OCI-LY7 (cell line): Measurements from ENCODE around the gene ADPRH.

ENCODE experiments used
- CTCF ChIP-seq: fragments of 200-600 bp; sonication (generic); conservative IDR thresholded peaks from 2 replicates; pipeline ENCODE4 v1.5.1; 2014; ENCODE audit warnings: mild to moderate bottlenecking, antibody characterized with exemption, low read length, moderate library complexity, mixed read lengths
- EZH2phosphoT487 ChIP-seq: fragments of 200-600 bp; sonication (generic); IDR thresholded peaks from 2 replicates; pipeline ENCODE4 v1.6.1; 2018; ENCODE audit warnings: low read depth, borderline replicate concordance, mild to moderate bottlenecking, mixed run types, antibody characterized with exemption, low read length, moderate library complexity, mixed read lengths

GRCh38 chr3:119595639-119596334, 16.5 kb downstream of the ADPRH start:
- no peak for TF ChIP-seq CTCF
- TF ChIP-seq EZH2phosphoT487 = no peak
